Measurements from ENCODE around the gene IVL.

Gene IVL

GRCh38 chr1:152880907-152881306 is 27.4 kb upstream of the IVL start:
- TF ChIP-seq CTCF (IDR thresholded peaks at IDR 0.05): no peak

GRCh38 chr1:152884085-152884484 is 24.3 kb upstream of the IVL start:
- TF ChIP-seq CTCF (IDR thresholded peaks at IDR 0.05): no peak

- no peak for TF ChIP-seq CTCF (IDR thresholded peaks at IDR 0.05)
Measured at GRCh38 chr1:152884506-152884905, 23.8 kb upstream of the IVL start.

- no peak for TF ChIP-seq CTCF (IDR thresholded peaks at IDR 0.05)
Measured at GRCh38 chr1:152884966-152885624, 23.3 kb upstream of the IVL start.

- TF ChIP-seq CTCF (IDR thresholded peaks at IDR 0.05): no peak
Measured at GRCh38 chr1:152886085-152886484, 22.3 kb upstream of the IVL start.

GRCh38 chr1:152886758-152887409 is 21.5 kb upstream of the IVL start:
- no peak for TF ChIP-seq CTCF (IDR thresholded peaks at IDR 0.05)

- TF ChIP-seq CTCF (IDR thresholded peaks at IDR 0.05): no peak
Measured at GRCh38 chr1:152888126-152888525, 20.2 kb upstream of the IVL start.

Data from LNCAP (cell line).